Stimulated activated CD4-positive, alpha-beta T cell treated with anti-CD3 and anti-CD28 coated beads, TNF-alpha, amount 100 ng/mL, for 24 hours (primary cell): ENCODE measurements around the gene P4HA2.

Source experiments
- DNase-seq, 3 experiments: peaks; one replicate each; pipeline ENCODE4 v3.0.0-alpha.2; 2020; ENCODE audit warnings: low read depth in 3 of 3

P4HA2 gene

DNA sequence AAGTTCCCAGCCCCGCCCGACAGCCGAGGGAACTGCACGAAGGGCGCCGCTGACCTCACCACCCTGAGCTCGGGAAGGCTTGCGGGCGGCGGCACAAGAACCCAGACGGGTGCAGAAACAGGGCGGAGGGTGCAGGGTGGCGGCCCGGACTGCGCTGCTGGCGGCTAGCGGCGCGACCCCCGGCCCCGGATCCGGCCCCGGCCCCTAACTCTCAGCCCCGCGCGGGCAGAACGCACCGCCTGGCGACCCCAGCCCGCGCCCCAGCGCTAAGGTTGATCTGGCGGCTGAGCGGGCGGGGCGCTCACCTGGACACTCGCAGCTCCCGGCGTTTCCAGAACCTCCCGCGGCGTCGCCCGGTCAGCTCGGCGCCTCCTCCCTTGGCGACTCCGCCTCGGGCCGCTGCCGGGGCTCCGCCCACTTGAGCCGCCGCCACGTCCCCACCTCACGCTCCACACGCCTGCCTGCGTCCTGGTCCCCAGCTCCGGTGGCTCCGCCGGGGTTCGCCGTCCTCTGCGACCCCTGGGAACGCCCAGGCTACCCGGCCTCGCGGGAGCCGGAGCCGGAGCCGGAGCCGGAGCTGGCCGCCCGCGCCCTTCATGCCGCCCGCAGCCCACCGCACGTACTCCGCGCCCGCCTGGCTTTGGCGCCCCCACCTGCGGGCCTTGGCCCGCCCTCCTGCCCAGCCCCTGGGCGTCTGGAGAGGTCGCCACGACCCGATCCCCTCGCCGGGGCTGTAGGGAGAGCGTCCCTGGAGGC is at the start of gene P4HA2:
P4HA2 (minus strand) TSS at position 369 of the 756 bp plus-strand sequence. CDS start 9,227 bp downstream, outside the sequence.
- peak in 2 of 3 experiments; percentile 2 to 48 for DNase-seq

DNA sequence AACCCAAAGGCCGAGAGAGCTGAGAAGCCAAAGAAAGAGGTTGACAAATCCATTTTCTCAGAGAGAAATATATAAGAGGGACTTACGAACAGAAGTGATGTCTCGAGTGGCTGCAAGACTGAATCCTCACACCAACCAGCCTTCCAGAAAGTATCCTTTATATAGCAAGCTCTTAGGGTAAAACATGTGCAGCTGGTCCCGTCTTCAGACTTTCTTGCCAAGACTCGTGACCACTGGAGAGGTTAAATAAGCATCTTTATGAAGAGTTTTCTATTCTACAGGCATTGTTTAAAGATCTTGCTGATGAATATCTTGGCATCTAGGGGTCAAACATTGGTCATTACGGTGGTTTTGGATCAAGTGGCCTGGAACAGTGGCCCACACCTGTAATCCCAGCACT is 49.6 kb upstream of the P4HA2 start:
- DNase-seq = no peak

DNA sequence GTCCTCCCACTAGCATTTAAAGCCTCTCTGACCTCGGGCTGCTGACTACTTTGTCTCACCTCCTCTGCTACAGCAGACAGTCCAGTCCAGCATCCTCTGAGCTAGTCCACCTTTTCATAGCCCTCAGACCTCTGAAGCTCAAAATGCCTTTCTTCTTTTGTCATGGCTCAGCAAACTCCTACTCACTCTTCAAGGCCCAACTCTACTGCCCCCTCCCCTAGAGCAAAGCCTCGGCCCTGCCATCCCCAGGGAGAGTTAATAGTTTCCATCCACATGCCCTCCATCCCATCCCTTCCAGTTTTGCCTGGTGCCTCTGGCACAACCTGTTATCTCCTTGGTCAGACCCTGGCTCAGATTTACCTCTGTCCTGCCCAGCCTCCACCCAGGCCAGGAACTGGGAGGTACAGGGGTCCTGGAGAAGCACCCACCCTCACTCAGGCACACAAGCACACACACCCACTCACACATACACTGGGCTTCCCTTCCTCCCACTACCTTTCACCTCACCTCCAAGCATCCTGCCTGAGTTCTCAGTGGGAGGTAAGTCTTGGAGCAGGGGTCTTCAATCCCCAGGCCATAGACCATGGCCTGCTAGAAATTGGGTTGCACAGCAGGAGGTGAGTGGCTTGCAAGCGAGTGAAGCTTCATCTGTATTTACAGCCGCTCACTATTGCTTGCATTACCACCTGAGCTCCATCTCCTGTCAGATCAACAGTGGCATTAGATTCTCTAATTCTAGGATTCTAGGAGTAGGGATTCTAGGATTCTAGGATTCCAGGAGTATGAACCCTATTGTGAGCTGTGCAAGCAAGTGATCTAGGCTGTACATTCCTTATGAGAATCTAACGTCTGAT is 47.9 kb upstream of the P4HA2 start:
- no peak for DNase-seq

DNA sequence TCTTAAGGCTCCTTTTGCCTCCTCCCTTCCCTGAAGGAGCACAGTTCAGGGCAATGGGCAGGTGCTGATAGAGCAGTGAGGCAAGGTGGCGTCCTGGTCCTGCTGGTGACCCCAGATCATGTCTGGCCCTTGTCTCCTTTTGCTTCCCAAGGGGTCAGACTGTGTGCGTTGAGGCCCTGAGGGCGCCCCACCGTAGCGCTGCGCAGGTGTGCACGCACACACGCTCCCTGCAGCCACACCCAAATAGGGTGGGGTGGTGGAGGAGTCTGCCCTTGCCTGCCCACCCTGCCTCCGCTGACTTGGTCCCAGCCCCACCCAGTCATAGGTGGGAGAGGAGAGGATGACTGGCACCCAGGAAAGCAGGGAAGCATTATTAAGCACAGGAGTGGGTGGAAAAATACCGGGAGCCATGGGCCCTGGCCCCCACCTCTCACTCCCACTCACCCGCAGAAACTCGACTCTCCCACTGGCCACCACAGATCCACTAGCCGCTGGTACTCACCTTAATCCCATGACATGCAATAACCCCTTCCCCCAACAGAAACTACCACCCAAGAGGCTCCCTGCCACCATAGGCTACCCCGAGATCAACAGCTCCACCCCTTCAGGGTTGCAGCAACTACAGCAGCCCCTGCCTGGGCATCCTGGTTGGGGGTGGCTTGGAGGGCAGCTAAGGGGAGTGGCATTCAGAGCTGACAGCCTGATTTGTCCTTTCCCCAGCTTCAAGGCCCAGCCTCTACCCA is 46.6 kb upstream of the P4HA2 start:
- DNase-seq = no peak

DNA sequence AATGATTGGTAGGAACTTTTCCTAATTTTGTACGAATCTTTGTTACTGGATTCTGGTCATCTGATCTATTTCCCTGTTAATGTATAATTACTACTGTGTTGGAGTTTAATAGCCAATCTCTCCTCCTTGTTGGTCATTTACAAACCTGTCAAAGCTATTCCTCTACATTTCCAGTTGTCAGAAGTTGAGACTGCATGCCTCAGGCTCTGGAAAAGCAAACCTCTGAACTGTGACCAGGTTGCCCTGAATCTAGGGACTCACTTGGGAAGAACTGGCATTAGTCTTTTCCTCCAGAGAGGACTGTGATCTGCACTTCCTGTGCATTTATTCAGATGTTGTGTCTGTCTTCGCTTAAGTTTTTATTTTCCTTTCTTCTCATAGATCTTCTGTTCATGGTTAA is 46.0 kb upstream of the P4HA2 start:
- DNase-seq = no peak

DNA sequence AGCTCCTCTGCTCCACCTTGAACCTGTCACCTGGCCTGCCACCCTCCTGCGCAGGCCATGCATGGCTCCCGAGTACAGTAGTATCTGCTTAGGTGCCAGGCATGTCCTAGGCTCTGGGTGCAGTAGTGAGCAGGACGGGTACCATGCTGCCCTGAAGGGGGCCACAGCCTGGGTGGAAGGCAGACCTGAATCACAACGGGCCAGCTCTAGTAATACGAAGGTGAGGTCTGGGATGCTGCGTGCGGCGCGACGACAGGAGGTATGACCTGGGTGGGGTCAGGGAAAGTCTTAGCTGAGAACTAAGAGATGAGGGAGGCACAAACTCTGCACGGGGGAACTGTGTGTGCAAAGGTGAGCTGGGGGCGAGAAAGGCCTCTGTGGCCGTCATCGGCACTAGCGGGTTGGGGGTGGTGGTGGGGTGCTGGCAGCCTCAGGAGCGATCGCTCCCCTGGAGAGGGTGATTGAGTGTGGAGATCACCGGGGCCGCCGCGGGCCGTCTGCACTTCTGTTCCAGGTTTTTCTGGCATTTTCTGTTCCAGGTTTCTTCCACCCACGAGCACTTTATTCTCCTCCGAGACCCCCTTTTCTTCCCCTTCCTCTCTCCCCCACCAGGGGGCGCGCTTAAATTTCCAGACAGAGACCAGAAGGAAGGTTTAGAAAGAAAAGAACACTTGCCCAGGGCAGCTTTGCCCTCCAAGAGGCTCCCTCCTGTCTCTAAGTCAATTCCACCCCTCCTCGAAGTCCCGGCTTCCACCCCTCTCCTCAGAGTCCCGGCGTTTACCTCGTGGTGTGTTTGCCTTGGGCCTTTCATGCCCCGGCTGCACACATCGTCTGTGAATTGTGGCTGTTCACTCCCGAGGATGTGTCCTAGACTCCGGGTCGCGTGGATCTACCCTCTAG is 44.9 kb upstream of the P4HA2 start:
- DNase-seq = peak; percentile 45 to 69 (median 57)

DNA sequence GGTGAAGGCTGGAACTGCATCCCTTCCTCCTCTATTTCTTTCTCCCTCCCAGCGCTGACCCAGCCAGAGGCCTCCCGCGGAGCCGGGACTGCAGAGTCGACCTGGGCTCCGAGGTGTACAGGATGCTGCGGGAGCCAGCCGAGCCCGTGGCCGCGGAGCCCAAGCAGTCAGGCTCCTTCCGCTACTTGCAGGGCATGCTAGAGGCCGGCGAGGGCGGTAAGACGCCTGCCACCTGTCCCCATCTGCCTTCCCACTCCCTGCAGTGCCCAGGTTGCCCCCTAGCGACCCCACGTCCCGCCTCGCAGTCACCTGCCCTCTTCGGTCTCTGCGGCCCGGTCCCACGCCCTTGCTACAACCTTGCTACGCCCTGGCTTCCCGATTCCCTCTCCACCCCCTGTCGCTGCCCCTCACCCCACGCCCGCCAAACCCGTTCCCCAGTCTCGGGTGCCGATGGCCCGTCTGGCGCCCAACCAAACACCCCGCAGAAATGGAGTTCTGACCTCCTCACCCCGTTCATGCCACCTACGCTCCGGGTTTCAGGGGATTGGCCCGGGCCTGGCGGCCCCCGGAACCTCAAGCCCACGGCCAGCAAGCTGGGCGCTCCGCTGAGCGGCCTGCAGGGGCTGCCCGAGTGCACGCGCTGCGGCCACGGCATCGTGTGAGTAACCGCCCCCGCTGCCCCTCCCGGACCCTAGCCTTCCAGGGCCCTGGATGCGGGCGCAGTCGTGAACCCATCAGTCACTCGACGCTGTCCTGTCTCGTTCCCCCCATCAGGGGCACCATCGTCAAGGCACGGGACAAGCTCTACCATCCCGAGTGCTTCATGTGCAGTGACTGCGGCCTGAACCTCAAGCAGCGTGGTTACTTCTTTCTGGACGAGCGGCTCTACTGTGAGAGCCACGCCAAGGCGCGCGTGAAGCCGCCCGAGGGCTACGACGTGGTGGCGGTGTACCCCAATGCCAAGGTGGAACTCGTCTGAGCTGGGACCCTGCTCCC is 43.9 kb upstream of the P4HA2 start:
- DNase-seq = no peak

DNA sequence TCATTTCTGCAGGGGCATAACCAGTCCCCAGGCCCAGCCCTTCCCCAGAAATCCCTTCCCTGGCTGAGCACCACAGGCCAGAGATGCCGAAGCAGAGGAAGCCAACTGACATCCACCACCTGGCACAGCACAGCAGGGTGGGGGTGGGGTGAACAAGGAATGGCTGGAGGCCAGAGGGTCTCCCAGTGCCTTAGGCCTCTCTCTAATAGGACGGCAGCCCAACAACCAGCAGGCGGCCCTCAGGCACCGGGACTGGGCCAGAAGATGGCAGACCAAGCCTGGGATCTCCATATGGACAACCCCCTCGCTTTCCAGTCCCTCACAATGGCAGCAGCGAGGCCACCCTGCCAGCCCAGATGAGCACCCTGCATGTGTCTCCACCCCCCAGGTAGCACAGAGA is 43.1 kb upstream of the P4HA2 start:
- DNase-seq = no peak

DNA sequence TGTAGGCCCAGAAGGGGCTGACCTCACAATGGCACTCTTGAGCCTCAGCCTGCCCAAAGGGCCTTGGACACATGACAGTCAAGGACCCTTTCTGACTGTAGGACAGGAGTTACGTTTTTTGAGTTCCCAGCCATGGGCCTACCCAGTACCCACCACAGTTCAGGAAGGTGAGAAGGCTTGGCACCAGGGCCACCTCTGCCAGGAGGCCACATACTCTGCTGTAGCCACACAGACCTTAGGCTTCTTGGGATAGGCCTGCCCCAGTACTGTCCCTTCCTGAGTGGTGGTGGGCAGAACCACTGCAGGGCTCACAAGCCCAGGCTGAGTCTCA is 42.6 kb upstream of the P4HA2 start:
- no peak for DNase-seq

DNA sequence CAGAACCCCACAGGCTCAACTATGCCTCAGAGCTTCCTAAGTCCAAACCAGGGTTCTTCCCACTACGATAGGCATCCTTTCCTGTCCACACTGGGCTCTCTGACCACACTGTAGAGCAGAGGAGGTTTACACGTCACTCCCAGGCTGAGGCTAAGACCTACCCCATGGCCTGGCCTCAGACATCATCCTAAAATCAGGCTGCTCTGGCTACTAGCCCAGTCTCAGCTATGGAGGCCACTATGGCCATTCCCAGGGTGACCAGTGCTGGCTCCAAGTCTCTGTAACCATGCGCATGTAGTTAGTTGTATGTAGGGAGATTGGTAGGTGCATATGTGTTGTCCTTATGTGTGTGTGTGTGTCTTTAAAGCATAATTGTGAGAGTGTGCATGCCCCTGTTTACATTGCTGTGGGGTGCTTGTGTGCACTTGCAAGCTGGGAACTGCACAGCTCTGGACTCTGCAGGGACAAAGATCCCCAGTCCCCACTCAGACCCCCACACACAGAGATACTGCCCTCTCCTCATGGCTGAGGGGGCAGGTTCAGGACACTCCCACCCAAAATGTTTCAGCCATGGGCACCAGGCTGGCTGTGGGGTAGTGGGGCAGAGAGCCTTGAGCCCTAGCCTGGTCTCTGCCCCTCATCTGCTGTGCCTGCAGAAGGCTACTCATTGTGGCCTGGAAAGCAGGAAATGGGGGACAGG is 42.1 kb upstream of the P4HA2 start:
- no peak for DNase-seq

- no peak for DNase-seq
These were observed 41.3 kb upstream of the P4HA2 start for GRCh38 chr5:132268769-132269551.

- no peak for DNase-seq
These were observed 40.5 kb upstream of the P4HA2 start for GRCh38 chr5:132267931-132268768.

- no peak for DNase-seq
These were observed 39.6 kb upstream of the P4HA2 start for GRCh38 chr5:132267166-132267739.

DNA sequence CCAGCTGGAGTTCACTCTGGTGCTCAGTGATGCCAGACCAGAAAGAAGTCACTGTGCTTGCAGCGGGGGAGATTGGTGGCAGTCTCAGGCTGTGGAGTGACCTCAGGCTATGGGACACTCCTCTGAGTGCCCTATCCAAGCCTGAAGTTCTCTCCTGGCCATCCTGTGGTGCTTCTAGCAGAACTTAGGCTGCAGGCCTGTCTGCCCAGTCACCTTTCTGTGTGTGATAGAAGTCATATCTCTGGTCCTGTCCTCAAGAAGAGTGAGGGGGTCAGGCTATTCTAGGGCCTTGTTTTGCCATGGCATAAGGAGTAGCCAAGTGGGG is 39.1 kb upstream of the P4HA2 start:
- no peak for DNase-seq

GRCh38 chr5:132266031-132266835 is 38.6 kb upstream of the P4HA2 start:
- no peak for DNase-seq

GRCh38 chr5:132265336-132266030 is 37.8 kb upstream of the P4HA2 start:
- no peak for DNase-seq
